Tongue (tissue), 2 donors: Measurements from ENCODE around the gene ATP11A. TPM values are rescaled to one million over a fixed set of nuclear protein-coding genes. Genes with fewer than 3 reads are reported as not detected.
A peak's percentile ranks its signal among the peaks of the same experiment; 100 is the strongest.

Source experiments
- DNase-seq: peaks from one replicate; pipeline ENCODE4 v3.0.0-alpha.2; 2015
- total RNA-seq: library from RNA; depleted of rRNA; stranded (reverse); fragments of >200 nt; gene quantifications from one replicate; pipeline ENCODE4 v1.2.3, GENCODE V29; 2014

Gene ATP11A
- total RNA-seq, 1 donor from 2014 or later, result 38.0 TPM

DNA sequence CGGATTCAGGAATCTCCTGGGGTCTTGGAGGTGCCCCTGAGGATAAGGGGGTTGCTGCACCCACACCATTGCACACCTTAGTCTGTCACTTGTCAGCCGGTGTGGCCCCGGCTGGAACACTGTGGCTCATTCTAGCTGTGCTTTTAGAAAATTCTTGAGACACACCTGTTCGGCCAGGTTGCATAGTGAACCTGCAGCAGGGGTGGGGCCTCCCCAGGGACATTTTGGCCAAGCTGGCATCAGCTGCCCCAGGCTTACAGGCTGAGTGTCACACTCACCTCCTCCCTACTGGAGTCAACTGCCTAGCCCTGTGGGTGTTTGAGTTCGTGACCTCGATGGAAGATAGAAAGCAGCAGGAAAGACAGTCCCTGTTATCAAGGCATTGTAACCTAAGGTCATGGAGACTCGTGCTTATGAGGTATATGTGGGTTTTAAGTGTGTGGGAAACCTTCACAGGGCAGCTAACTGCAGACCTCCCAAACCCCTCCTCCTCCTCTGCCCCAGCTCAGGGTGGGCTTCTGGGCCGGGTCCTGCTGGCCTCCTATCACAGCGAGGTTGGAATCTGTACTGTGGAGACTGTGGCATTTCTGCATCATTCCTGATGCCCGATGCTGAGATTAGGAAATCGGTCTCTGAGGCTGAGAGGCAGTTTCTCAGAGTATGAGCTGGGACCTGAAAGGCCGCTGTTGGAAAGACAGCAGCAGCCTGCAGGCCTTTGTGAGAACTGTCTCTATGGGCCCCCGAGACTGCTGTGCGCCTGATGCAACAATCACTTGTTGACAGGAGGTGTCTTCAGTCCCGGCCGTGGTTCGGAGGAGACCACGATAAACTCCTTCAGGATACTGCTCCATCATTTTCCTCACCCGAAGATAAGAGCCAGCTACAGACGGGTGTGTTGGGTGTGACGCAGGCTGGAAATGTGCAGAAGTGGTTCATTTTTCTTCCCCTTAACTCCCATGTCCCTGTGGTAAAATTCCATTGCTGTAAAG, 72.2 kb downstream of the ATP11A start:
- DNase-seq, result no peak

DNA sequence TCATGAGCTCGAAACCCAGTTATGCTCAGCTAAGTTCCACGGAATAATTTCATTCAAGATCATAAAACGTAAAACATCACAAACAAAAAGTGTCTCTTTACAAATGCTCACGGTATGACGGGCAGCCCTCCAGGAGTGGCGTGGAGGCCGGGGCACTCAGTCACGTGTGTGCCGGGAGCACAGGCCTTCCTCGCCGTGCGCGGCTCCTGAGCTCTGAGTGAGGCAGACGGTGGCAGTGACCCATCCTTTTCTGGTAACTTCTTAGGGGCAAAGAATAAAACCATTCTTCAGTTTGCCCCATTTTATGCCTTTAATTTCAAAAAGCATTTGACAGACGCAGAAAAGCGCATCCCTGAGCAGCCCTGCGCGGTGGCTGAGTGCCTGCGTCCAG, 72.8 kb downstream of the ATP11A start:
- no peak for DNase-seq

DNA sequence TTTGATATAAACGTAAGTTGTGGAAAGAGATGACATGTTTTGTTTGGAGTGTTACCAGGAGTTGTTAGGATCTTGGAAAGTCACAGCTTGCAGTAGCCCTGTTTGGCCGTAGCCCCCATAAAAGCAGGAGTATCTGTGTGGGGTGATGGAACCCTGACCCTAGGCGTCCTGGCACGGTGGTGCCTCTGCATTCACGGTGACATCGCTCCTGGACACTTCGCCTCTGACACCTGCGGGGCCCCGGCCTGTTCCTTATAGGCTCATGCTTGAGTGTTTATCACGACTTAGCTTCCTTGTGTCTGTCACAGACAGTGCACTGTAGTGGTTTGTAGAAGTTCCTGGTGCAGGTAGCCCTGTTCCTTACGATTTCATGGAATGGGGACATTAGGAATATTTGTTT, 74.2 kb downstream of the ATP11A start:
- DNase-seq, result no peak

DNA sequence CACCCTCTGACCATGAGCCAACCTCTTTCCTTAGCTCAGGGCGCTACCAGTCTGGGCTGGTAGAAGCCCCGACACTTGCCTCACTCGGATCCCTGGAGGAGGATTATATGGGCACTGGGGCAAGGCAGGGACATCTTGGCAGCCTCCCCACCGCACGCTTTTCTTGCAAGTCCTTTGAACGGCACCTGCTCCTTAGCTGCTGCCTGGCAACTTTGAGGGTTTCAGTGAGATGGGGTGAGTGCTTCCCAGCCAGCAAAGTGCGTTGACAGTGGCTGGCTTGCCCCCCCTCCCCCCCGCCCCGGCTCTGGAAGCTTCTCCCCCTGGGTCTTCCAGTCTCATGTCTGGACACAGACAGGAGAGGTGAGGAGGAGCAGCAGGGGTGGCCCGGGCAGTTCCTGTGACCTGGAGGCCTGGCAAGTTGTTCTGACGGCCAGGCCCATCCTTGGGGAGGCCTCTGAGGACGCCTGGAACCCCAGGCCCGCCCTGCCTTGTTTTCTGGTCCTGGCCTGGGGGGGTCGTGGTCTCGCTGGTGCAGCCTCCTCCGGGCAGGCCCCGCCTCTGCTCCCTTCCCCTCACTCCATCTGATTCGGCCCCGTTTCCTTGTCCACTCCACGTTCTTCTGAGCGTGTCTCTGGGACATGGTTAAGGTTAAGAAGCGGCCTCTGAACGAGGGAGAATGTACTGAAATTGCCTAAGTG, 75.2 kb downstream of the ATP11A start:
- no peak for DNase-seq

DNA sequence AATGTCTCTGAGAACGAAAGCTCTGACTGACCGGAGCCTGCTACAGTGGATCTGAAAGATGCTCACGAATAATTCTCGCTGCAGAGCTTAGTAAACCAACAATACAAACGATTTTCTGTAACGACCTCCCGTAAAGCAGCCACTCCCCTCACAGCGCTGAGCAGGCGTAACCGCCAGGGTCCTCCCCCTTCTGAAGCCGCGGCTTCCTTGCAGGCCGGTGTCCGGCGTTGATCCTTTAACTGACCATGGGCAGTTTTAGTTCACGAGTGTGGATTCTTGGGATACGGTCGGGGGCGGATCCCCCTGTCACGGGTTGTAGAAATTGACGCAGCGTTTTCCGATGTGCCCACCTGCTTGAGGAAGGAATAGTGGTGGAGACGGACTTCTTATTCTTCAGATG, 75.9 kb downstream of the ATP11A start:
- DNase-seq, result no peak

DNA sequence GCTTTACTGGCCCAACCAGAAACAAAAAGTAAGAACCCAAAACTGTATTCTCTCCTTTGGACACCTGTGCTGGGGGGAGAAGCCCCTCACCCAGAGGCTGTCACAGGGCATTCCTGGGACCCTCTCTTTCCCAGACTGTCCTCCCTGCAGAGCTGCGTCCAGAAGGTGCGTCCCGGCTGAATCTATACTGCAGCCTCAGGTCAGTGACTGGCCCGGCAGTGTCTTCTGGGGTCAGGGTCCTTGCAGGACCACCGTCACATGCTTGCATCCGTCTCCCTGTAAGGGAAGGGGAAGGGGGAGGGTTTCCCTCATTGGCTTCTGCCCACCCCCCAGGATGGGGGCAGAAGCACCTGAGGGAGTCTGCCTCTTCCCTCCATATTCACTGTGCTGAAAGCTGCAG, 76.5 kb downstream of the ATP11A start:
- no peak for DNase-seq

DNA sequence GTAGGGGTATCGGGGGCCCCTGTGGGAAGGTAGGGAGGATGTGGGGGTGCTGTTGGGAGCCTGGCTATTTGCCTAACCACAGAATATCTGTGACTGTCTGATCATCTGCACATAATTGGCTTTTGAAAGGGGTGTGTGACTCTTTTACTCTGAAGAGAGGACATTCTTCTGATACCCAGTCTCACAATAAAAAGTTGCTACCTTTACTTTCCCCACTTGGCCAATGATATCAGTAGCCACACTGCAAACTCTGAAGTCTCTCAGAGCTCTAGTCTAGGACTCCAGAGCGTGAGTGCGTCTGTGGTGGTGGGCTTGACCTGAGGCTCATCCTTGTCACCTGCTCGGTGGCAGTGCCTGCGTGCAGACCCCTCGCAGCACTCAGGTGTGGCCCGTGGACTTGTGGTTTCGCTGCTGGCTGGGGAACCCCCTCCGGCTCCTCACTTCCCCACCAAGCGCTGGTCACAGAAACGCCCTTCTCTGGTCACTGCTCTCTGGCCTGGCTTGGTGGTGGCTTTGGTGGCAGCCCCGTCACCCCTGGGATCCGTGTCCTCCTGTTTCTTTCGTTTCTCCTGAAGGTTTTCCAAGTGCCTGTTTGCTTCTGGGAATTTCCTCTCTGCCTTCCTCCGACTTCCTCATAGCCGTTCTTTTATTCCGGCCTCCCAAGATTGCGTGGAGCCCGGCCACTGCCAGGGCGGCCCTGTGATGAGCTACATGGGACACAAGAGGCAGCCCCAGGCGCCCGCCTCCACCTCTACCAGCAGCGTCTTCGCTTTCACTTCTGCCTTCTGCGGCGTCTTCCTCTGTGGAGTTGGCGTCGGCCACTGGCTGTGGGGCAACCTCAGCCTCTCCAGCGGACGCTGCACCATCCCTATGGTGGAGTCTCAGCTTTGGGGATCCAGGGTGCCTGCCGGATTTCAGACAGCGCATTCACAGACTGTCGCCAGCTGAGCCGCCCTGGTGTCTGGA, 78.0 kb downstream of the ATP11A start:
- DNase-seq, result no peak

DNA sequence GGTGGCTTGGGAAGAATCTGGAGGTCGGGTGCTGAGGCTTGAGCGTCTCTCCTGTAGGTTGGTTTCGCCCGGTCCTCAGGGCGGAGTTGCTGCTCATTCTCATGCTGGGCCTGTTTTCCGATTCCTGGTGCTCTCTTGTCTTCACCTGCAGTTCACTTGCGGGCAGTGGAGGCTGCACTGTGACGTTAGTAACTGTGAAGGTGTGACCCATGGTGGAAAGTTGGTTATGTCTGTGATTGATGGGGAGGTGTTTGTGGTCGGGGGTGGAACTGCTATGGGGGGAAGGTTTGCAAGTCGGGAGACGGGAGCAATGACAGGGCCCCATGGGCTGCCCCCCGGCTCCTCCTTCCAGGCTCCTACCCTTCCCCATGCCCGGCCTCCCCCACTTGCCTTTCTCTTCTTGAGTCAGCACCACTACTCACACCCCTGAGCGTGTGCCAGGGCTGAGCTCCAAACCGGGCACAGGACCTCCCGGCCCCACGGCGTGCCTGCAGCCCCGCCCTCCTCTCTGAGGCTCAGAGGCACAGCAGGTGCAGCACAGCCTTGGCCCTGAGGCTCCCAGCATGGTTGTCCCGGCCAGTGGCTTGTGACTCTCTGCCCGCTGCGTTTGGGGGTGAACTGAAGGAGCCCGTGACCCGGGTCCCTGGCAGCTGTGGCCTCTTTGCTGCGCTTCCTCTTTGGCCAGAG, 79.1 kb downstream of the ATP11A start:
- DNase-seq, result peak; percentile 49

DNA sequence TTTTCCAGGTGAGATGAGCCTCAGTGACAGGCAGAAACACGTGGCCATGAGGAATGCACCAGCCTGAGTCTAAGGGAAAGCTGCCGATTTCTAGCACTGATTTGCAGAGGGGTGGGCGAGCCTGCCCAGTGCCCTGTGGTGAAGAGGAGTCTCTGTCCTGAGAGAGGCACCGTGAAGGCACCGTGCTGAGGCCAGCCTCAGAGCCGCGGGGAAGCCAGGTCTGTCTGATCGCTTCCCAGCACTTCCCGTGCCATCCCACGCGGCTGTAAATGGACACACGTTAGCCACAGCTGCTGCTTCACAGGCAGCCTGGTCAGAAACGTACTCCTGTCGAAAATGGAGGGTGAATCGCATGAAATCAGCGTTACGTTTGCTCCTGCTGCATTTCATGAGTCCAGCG, 79.8 kb downstream of the ATP11A start:
- no peak for DNase-seq

DNA sequence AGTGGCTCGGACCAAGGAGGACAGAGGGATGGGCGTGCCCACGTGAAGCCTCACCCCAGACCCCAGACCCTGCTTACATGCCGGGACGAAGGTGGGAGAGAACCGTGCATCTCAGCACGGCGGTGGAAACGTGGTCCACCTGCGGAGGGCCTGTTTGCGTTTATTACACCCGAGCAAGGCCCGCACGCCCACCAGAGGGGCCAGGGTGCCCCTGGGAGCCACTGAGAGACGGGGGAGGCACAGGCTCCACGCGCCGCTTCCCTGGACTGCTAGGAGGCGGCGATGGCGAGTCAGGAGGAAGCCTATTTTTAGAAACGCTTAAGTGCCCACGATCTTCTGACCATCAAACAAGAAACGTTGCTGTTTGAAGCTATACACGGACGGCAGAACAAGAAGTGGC, 80.7 kb downstream of the ATP11A start:
- no peak for DNase-seq

DNA sequence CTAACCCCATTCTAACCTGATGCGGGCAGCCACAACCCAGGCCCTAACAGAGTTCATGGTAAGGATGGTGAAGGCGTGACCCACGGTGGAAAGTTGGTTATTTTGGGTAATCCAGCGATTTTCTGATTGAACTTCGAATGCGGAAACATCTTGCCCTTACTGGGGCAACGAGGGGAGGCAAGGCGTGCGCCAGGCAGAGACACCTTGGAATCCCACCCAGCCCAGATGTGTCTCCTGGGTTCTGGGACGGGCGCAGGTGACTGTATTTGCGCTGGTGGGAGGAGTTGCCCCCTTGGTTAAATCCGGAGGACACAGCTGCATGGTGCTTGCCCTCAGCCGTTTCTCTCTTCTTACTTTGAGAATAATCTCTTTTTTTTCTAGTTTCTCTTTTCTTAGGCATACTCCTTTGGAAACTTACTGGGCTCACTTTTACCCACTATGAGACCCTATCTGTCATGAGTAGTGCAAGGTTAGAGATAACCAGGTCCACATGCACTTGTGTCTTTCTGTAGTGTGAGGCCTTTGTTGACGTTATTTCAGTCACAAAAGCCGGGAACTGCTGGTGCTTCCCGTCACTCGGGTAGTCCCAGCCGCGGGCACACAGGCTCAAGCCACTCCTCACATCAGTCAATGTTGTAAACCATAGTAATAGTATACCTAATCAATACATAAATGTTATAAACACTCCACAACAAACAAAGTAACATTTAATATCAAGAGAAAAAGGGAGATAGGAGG, 81.5 kb downstream of the ATP11A start:
- DNase-seq, result no peak

DNA sequence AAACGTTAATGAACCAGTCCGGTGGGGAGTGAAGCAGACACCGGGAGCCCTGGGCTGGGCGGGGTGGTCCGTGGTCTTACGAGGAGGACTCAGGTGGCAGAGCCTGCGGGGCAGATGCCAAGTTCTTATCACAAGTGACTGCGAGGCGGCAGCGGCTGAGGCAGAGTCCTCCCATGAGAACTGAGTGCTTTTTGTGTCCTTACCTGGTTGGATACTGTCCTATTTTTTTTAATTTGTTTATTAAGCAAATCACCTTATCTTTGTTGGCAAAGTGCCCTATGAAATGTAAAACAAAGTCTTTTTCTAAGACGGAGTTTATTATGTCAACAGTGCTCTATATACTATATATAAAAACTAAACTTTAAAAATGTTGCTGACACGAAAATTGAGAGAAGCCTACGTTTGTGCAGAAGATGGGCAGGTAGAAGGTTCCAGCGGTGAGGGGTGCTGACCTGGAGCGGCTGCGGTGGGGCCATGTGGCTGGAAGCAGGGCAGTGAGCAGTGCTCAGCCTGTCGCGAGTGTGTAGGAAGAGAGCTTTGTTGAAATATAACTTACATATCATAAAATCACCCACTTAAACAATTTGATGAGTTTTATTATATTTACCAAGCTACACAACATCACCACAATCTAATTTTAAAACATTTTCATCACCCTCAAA, 82.2 kb downstream of the ATP11A start:
- no peak for DNase-seq

DNA sequence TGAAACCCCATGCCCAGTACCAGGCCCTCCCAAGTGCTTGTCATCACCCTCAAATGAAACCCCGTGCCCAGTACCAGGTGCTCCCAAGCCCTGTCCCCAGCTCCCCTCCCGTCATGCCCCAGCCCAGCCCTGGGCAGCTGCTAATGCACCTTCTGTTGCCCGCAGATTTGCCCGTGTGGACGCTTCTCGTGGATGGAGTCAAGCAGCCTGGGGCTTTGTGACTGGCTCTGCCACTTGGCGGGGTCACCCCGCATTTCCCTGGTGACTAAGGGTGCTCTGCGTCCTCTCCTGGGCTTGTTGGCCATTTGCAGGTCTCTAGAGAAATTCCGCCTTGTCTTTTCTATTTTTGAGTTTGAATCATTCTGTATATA, 82.7 kb downstream of the ATP11A start:
- DNase-seq, result no peak

DNA sequence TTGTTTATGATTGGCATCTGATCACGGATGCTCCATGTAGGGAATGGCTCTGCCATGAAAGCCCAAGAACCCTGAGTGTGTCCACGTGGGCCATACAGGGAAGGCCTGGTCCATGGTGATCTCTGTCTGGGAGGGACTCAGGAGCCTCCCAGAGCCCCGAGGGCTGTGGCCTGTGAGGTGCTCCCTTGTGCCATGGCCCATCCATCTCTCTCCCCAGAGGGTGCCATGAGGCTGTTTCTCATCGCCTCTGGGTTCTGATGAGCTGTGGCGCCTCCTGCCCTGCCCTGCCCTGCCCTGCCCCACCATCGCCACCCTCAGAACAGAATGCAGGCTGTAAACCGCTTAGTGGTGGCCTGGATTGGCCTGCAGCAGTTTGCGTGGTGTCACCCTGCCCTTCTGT, 83.1 kb downstream of the ATP11A start:
- no peak for DNase-seq

DNA sequence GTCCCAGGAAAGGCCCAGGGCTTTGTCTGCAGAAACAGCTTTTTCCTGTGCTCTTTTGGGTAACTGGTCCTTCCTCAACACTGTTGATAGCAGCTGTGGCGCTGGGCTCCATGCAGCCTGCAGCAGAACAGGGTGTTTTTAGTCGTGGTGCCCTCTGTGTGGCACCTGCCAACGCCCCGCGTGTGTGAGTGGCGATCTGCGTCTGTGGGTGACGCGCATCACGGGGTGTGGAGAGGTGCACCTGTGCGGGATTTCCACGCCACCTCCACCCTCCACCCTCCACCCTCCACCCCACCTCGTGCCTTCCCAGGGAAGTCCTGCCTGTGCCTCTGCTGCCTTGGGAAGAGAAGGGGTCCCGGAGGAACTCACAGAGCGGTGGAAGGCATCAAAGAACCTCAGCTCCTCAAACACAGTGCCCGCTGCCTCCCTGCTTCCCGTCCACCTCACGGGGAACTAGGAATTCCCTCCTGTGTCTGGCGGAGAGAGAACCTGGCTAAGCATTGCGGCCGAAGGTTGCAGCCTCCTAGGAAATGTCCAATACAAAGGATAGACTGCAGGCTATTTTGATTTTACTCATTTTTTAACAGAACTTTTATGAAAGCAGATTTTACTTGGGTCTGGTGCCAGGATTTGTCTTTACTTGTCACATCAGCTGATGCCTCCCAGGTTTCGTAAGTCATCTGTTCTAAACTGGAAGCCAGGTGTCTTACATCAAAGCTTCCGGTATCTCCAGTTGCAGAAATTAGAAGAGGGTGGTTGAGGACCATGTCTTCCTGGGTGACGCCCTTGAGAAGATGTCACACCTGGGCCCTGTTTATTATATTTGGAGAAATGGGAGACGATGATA, 84.0 kb downstream of the ATP11A start:
- DNase-seq, result peak; percentile 46

DNA sequence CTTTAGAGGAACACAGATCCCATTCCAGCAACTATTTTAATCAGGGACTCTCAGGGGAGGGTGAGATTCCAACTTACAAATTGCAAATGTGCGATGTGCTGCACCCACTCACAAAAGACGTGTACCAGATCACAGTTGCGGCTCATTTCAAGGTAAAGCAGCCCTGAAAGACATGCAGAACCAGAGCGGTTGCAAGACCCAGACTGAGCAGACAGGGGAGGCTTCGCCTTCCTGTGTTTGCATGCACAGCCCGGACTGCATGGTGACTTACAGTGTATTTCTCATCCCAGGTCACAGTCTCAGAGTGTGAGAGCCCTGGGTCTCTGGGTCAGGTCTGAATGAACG, 84.6 kb downstream of the ATP11A start:
- DNase-seq, result no peak

DNA sequence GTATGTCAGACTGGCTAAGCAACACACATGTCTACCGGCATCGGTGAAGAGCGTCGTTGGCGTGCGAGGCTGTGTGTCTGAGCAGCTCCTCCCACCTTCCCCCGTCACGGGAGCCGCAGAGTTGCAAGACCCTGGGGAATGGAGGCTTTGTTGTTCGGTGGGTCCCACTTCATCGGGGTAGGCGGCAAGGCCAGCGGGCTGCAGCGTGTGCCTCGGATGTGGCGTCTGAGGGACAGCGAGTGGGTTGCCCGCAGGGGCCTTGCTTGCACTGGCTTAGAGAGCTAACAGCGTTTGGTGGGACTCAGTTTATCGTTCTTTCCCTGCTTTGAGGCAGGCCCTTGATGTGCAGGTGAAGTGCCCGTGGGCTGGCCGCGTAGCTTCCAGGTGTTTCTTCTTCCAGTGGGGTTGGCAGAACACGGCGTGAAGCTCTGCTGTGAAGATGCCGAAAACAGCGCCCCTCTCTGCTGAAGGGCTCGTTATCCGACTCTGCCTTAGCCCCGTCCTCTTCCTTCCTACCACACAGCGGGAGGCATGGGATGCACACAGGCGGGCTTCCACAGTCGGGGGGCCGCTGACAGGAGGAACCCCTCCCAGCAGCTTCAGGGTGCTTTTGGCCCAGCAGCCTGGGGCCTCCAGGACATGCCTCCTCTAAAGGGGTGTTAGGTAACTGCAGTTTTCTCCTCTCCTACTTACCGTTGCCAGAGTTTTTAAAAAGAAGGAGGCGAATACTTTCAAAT, 85.2 kb downstream of the ATP11A start:
- DNase-seq, result no peak

DNA sequence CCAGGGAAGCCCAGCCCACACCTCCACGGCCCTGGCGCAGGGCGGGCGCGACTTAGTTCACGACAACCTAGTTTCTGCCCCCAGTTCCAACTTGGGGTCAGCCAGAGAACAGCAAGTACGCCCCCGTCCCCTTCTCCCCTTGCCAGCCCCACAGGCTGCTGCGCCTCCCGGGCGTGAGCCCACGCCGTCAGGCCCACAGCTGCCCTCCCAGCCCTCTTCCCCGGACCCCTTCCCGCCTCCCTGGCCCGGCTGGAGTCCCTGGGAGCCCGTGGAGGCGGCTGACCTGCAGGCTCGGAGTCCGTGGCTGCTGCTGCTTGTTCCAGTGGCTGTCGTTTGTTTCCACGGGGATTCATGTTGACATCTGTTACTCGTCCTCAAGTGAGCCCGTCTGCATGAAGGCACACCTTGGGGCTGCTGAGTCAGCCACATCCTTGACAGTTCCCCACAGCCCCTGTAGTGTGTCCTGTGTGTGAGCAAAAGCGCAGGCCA, 86.0 kb downstream of the ATP11A start:
- no peak for DNase-seq

DNA sequence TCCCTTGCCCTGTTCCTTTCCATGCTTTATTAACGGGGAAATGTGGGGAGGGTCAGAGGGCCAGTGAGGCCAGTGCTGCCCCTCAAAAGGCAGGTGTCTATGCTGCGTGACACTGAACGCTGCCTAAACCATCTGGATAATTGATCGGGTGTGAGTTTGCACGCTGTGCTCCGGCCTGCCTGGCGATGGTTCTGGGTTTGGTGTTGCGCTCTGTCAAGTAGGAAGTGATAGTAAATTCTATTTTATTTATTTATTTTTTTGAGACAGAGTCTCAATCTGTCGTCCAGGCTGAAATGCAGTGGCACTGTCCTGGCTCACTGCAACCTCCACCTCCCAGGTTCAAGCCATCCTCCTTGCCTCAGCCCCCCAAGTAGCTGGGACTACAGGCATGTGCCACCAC, 86.5 kb downstream of the ATP11A start:
- DNase-seq, result no peak
